NCI-H2107 treated with DMSO at 0.1 percent for 48 hours (cell line): Measurements from ENCODE around the gene SOWAHA.
"Not testable (repeated sequence)": the region's sequence is repeated elsewhere in the genome, so short reads cannot be mapped to it uniquely, and the experiment has no call there.

ENCODE experiments used
- DNase-seq: peaks from one replicate; lab custom pipeline; 2025; ENCODE audit not compliant: unreplicated experiment; lab: John Stamatoyannopoulos, UW

The SOWAHA gene

DNA sequence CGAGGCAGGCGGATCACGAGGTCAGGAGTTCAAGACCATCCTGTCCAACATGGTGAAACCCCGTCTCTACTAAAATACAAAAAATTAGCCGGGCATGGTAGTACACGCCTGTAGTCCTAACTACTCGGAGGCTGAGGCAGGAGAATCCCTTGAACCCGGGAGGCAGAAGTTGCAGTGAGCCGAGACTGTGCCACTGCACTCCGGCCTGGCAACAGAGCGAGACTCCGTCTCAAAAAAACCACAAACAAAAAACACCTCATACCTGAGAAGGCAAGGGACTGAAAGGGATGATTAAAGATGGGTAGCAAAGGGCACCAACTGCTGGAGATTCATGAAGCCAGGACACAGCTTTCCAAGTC lies 6.3 kb upstream of the SOWAHA start:
- not testable (repeated sequence) for DNase-seq

DNA sequence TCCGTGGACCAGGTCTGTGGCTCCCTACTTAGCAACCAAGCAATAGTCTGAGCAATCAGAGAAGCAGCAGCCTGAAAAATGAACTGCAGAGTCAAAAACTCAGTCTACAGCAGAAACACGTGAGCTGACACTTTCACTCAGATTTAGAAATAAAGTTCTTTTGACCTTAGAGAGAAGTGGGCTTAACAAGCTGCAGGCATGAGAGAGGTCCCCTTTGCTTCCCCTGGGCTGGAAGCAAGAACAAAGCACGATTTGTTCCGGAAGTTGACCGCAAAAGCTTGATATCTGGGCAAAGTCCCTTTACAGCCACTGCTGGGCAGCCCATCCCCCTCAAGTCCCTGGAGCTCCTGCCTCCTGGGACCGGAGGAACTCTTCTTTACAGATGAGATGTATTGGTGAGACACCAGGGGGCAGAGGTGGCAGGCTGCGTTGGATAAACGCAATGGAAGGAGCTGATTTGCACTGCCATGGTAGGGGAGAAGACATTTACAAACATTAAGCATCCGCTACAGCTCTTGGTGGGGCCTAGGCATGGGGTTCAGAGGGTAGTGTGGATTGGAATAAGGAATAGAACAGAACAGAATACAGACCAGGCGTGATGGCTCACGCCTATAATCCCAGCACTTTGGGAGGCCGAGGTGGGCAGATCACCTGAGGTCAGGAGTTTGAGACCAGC lies 5.8 kb upstream of the SOWAHA start:
- no peak for DNase-seq

DNA sequence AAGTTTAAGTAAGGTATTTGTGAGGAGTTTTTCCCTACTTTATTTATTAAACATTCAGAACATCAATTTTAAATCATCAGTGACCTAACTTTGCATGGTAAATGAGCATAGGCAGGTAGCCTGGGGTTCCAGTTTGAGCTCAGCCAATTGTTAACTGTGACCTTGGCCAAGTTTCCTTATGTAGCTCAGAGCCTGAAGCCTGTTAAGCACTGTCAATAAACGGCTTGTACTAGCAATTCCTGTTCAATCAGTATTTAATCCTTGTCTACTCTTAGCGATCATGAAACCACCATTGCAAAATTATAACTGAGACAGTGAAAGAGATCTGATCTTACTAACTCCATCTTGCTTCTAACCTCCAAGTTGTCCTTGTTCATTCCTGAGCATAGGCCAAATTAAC lies 4.7 kb upstream of the SOWAHA start:
- no peak for DNase-seq

DNA sequence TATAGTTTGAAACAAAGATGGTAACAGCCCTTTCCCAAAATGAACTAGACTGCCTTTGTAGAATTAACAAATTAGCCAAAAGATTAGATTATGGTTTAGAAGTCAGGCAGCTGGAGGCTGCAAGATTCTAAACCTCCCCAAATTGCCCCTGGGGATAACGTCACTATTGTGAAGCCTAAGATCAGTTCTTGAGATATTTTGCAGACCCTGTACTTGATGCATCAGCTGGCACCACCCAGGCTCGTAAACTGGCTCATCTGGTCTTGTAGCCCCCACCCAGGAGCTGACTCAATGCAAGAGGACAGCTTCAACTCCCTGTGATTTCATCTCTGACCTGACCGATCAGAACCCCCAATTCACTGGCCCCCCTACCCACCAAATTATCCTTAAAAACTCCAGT lies 4.2 kb upstream of the SOWAHA start:
- no peak for DNase-seq

DNA sequence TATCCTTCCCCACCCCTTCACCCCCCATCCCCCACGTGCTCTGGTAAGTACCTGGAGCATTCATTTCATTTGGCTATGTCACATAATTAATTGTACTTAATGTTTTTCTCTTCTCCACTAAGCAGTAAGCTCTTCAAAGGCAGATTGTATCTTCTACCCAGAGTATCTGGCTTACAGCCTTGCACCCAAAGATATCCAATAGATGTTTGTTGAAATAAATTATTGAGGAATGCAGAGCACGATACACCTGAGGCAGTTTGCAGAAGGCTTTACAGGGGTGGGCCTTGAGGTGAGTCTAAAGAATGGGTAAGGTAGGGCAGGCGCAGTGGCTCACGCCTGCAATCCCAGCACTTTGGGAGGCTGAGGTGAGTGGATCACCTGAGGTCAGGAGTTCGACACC lies 2.5 kb upstream of the SOWAHA start:
- DNase-seq = no peak

DNA sequence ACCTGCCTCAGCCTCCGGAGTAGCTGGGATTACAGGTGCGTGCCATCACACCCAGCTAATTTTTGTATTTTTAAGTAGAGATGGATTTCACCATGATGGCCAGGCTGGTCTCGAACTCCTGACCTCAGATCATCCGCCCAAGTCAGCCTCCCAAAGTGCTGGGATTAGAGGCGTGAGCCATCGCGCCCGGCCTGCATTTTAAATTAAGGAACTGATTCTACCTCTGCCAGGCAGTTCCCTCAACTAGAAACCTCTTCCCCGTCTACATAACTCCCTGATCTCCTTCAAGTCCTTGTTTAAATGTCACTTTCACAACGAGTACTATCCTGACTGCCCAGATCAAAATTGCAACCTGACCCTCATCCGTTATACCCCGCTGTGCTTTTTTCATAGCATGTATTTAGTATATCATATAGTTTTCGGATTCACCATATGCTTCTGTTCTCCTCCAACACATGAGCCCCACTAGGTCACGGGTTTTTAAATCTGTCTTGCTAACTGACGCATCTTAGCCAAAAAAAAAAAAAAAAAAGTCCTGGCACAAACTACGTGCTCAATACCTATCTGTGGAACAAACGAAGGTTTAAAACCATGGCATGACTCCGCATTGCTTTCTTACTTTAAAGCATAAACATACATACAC lies 858 bp upstream of the SOWAHA start:
- DNase-seq = peak; percentile 50

DNA sequence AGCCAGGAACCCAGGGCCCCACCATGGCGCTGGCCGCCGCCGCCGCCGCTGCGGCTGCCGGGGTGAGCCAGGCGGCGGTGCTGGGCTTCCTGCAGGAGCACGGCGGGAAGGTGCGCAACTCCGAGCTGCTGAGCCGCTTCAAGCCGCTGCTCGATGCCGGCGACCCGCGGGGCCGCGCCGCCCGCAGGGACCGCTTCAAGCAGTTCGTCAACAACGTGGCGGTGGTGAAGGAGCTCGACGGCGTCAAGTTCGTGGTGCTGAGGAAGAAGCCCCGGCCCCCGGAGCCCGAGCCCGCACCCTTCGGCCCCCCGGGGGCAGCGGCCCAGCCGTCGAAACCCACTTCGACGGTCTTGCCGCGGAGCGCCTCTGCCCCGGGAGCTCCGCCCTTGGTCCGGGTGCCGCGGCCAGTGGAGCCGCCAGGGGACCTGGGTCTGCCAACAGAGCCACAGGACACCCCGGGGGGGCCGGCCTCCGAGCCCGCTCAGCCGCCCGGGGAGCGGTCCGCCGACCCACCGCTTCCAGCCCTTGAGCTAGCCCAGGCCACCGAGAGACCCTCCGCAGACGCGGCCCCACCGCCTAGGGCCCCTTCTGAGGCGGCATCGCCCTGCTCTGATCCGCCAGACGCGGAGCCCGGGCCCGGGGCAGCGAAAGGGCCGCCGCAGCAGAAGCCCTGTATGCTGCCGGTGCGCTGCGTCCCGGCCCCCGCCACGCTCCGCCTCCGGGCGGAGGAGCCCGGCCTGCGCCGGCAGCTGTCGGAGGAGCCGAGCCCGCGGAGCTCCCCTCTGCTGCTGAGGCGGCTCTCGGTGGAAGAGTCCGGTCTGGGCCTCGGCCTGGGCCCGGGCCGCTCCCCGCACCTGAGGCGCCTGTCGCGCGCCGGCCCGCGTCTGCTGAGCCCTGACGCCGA lies 749 bp downstream of the SOWAHA start:
- DNase-seq = no peak

DNA sequence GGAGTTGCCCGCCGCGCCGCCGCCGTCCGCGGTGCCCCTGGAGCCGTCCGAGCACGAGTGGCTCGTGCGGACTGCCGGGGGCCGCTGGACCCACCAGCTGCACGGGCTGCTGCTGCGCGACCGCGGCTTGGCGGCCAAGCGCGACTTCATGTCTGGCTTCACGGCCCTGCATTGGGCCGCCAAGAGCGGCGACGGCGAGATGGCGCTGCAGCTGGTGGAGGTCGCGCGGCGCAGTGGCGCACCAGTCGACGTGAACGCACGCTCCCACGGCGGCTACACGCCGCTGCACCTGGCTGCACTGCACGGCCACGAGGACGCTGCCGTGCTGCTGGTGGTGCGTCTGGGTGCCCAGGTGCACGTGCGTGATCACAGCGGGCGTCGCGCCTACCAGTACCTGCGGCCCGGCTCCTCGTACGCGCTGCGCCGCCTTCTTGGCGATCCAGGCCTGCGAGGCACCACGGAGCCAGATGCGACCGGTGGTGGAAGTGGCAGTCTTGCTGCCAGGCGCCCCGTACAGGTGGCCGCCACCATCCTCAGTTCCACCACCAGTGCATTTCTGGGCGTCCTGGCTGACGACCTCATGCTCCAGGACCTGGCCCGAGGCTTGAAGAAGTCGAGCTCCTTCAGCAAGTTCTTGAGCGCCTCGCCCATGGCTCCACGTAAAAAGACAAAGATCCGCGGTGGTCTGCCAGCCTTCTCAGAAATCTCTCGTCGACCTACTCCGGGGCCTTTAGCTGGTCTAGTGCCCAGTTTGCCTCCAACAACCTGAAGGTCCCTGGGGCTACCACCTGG lies 1.6 kb downstream of the SOWAHA start:
- DNase-seq = no peak

DNA sequence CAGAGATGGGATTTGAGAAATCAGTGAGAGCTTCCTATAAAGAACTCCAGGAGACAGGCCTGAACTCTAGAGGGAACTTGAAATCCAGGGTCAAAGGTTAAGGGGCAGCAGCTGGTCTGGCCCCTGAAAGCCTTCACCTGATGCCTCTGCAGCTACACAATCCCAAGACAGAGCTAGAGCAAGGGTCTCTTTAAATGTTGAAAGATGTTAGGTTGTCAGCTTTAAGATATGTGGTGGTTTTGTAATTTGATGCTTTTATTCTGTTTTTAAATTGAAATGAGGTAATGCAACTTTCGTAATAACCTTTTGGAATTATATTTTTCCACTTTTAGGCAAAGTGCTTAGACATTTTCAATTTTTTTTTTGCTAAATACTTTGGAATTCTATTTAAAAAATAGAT lies 2.4 kb downstream of the SOWAHA start:
- DNase-seq = no peak

DNA sequence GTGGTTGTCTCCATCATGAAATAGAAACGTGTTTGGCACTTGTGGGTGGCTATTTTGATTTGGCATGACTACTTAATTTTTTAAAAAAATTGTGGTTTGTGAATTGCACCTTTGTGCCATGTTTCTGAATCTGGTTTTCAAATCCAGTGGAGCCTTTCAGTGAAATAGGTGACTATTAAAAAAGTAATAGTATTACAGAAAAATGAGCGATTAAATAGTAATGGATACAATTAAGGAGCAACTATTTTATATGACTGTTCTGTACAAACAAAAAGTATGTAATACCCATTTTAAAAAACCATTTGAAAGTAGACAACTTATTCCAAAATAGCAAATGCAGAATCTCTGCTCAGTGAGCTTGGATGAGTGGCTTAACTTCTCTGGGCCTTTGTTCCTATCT lies 3.0 kb downstream of the SOWAHA start:
- DNase-seq = no peak

DNA sequence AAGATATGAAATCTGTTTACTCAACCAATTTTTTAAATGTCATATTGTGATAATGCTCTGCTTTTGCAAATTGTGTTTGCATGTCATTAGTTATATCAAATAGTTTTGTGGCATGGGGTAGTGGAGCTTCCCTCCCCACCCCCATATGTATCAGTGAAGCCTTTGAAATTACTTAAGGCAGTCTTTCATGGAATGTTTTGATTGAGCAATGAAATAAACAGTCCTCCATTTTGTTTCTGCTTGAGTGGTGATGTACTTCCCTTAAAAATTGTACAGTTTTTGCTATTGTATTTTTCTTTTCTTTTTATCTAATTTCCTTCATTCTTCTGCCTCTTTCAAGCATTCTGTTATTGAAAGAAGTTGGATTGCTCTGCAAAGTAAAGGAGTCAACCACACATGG lies 3.5 kb downstream of the SOWAHA start:
- DNase-seq = no peak

DNA sequence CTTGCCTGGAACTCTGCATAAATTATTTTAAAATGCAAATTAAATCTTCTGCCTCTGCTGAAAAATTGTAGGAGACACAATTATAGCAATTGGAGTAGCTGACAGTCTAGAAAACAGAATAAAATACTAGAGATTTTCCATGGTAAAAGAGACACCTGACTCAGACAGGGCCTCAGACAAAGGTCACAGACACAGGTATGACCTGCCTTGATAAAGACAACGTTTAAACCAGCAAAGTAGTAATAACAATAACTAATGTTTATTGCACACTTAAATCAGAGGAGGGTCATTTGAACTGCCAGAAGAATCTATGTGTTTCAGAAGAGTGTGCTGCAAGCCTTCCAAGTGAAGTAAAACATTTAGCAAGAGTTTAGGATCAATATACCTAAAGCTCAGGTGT lies 3.9 kb downstream of the SOWAHA start:
- no peak for DNase-seq

DNA sequence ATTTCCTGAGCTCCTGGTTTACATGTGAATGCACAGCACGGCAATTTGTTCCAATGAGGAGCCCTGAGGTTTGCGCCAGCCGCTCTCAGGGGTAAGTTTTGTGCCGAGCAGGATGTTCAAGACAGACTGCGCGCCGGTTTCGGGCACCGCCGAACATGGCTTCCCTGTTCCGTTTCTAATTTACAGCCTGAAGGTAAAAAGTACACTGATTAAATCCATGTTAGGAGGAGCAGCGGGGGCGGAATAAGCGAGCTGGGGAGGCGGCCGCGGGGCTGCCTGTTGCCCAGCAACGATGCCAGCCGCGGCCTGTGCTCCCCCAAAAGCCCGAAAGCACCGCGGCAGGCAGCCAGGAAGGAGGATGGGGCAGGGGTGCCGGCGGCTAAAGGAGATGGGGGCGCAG lies 6.4 kb downstream of the SOWAHA start:
- no peak for DNase-seq

DNA sequence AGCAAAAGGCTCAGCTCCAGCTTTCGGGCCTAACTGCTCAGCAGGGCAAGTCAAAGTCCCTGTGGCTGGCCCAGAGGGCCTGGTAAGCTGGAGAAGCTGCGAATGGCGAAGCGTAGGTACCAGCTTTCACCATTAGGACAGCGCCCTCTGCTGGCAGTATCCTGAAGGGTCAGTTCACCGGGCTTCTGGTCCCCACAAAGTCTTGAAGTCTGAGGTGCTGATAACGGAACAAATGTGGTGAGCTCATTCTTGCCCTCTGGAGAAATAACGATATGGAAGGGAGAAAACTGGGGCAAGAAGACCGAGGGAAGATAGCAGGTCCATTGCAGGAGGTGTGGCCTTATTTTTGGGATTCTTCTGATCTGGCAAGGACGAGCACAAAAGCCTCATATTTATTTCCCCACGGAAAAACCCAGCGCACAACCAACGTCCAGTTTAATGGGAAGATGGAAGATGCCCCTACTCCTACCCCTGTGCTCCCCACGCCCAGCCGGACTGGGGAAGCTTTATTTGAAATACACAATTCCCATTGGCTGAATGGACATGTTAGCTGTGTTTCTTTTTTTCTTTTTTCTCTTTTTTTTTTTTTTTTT lies 7.2 kb downstream of the SOWAHA start:
- DNase-seq = peak; percentile 37

DNA sequence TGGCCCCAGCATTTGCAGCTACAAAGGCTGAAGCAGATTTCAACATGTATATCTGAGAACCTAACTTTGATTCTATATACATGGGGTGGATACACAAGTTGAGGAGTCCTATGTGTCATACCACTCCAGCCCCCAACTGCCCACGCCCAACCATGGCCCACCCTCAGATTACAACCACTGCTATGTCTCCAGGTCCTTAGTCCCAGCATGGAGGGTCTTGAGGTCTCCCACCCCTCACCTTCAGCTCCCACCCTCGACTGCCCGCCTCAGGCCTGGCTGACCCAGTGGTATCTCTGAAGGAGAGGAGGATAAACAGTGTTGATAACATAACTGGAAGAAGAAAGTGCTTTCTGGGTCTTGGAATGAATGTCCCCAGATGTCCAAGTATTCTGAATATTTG lies 8.2 kb downstream of the SOWAHA start:
- no peak for DNase-seq

DNA sequence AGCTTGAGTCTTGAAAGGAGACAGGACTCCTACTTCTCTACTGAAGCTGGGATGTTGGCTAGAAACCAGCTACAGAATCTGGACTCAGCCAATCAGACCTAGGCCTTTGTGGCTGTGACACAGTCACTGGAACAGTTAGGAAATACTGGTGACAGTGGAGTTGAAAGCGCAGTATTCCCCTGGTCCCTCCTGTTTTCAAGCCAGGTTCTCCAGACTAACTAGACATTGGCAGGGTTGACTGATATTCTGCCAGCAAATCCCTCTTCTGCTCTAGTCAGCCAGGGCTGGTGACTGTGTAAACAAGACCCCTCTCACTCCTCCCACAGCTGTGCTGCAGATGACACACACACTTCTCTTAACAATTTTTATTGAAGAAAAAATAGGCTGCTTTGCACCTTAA lies 8.7 kb downstream of the SOWAHA start:
- no peak for DNase-seq

DNA sequence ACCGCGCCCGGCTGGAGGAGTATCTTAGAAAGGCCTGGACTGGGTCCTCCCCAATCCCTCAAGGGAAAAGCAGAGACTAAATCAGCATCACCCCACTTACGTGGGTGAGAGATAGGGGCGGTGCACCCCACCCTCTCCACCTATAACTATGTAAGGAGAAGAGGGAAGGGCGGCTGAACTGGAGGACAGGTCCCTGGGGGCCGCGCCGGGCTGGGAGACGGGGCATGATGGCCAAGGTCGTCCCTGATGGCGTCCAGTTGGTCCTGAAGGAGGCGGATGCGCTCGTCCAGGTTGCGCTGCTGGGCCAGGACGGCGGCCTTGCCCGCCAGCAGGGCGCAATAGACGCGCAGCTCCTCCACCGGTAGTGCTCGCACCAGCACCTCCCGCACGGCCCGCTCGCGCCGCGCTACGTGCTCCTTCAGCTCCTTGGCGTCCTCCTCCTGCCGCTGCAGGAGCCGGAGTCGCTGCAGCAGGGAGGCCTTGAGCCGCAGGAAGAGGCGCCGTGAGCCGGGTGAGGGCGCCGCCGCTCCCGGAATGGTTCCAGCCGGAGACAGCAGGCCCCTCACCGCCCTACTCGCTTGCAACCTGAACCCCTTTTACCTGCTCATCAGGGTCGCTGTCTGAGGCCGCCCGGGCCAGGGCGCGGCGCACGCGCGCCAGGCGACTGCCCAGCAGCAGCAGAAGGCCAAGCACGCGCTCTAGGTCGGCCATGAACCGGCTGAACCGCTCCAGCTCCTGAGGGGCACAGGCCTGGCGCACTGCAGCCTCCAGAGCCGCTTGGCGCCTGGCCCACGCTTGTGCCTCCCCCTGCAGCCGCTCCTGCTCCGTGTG lies 9.8 kb downstream of the SOWAHA start:
- DNase-seq = no peak

DNA sequence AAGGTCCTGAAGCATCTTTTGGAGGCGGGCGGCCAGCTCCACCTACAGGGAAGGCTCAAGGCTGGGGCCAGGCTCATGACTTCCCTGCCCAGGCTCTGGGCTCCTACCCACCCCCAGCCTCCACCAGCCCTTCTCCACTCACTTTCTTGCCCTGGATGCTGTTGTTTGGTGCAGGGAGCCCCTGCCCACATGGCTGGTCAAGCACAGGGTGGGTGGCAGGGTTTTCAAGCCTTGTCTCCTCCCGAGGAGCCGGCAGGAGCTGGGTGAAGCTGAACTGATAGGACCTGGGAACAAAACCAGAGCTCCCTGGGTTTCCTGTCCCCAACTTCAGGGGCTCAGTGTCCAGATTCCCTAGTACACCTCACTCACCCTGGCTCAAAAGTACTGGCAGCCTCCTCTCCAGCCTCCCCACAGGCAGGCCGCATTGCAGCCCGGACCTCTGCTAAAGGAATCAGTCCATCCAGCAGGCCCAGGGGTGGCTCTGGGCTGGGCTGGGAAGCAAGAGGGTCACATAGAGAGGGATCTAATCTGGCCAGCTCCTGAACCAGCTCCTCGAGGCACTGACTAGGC lies 10.5 kb downstream of the SOWAHA start:
- DNase-seq = no peak

DNA sequence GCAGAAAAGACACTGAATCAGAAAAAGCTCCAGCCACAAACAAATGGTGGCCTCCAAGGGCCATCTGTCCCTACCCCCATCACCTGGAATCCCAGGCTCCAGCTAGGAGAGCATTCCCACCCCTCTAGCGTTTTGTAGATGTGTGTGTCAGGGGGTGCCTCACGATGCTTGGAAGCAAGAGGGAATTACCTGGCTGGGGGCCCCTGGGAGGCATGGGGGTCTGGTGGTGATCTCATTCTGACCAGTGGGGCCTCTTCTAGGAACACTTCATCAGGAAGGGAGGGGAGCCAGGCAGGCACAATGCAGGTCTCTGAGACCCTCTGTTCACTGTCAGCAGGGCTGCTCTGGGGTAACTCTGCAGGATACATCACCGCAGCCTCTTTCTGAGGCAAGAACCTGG lies 11.3 kb downstream of the SOWAHA start:
- DNase-seq = no peak
